ENCODE measurements around the gene YPEL3.
"Not testable (repeated sequence)": the region's sequence is repeated elsewhere in the genome, so short reads cannot be mapped to it uniquely, and the experiment has no call there.

The YPEL3 gene

DNA sequence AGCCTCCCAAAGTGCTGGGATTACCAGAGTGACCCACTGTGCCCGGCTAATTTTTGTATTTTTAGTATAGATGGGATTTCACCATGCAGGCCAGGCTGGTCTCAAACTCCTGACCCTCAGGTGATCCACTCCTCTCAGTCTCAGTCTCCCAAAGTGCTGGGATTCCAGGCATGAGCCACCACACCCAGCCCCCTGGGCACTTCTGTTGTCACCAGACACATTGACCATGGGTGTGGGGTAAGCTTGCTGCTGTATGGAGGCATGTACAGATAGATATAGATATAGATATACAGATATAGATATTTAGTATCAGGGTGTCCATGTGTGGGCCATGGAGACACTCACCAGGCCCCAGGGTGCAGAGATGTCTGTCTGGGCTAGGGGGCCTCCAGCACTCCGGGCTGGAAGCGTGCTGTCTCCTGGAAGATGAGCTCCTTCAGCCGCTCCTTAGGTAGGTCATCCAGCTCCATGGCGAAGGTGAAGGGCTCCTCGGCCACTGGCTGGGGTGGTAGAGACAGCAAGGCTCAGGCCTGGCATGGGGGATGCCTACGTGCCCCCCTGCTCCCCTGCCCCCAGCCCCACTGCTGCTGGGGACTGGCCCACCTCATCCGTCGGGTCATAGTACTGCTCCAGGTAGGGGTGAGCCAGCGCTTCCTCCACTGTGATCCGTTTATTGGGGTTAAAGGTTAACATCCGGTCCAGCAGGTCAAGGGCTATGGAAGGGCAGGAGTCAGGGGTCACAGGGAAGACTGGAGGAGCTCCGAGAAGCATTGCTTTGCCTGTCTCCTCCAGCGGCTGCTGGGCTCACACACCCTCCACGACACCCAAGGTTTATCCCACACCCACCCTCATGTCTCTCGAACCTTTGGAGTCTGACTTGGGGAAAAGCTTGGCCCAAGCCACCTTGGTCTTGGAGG, 20.5 kb upstream of the YPEL3 start:
- TF ChIP-seq, protein P1, sequence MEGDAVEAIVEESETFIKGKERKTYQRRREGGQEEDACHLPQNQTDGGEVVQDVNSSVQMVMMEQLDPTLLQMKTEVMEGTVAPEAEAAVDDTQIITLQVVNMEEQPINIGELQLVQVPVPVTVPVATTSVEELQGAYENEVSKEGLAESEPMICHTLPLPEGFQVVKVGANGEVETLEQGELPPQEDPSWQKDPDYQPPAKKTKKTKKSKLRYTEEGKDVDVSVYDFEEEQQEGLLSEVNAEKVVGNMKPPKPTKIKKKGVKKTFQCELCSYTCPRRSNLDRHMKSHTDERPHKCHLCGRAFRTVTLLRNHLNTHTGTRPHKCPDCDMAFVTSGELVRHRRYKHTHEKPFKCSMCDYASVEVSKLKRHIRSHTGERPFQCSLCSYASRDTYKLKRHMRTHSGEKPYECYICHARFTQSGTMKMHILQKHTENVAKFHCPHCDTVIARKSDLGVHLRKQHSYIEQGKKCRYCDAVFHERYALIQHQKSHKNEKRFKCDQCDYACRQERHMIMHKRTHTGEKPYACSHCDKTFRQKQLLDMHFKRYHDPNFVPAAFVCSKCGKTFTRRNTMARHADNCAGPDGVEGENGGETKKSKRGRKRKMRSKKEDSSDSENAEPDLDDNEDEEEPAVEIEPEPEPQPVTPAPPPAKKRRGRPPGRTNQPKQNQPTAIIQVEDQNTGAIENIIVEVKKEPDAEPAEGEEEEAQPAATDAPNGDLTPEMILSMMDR (conservative IDR thresholded peaks at IDR 0.05) = no peak
- TF ChIP-seq ZFX (IDR thresholded peaks at IDR 0.05) = no peak

GRCh38 chr16:30115238-30115637, 19.2 kb upstream of the YPEL3 start:
- no peak for TF ChIP-seq ZFX (IDR thresholded peaks at IDR 0.05)
- TF ChIP-seq, protein P1 (conservative IDR thresholded peaks at IDR 0.05) = no peak
- H3K27ac ChIP-seq = no peak overlapping the region

More for the DNA sequence above, 20.5 kb upstream of the YPEL3 start:
- no peak overlapping the region for H3K27ac ChIP-seq

DNA sequence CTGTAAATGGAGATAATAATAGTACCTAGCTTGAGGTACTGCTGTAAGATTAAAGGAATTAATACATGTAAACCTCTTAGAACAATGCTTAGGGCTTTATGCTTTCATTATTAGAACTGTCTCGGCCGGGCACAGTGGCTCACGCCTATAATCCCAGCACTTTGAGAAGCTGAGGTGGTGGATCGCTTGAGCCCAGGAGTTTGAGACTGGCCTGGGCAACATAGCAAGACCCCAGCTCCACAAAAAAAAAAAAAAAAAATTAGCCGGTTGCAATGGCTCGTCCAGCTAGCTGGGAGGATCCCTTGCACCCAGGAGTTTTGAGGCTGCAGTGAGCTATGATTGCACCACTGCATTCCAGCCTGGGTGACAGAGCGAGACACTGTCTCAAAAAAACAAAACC, 18.8 kb upstream of the YPEL3 start:
- H3K27ac ChIP-seq = not testable (repeated sequence)

DNA sequence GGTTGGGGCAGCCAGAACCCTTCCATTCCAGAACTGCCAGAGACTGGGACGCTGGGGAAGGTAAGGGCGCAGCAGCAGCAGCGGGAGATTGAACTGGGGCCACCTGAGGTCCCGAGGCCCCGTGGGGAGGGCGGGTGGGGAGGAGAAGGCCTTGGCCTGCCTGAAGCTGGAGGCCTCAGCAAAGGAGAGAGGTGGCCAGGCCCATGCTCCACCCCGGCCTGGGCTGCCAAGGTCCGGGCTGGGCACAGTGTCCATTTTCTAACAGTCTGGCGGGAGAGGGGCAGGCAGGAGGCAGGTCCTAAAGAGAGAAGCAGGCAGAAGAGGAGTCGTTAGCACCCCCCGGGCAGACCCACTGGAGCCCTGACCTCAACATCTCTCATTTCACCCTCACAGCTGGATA, 18.4 kb upstream of the YPEL3 start:
- TF ChIP-seq, protein P1 (conservative IDR thresholded peaks at IDR 0.05) = no peak
- TF ChIP-seq ZFX (IDR thresholded peaks at IDR 0.05) = no peak
- no peak overlapping the region for H3K27ac ChIP-seq

DNA sequence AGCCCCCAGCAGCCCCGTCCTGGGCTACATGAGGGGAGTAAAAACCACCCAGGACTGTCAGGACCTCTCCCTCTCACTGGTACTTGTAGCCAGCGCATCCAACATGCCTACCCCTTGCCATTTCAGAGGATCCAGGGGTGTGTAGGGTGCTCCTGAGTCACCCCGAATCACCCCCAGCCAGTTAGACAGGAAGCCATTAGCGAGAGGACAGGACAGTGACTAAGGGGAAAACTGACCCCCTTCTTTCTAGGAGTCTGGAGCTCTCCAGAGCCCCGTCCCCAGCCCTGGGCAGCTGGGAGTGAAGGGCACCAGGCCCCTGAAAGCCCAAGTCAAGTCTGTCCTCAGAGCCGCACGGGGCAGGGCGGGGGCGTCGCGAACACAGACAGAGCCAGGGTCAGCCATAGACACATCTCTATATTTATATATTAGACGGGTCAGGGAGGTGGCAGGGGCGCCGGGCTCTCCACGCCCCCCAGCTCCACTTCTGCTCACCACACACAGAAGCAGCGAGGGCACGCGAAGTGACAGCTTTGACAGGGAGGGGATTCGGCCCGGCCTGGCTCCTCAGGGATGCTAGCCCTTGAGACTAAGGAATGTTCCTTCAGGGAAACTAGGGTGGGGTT, 17.8 kb upstream of the YPEL3 start:
- TF ChIP-seq ZFX (IDR thresholded peaks at IDR 0.05) = no peak
- TF ChIP-seq, protein P1 (conservative IDR thresholded peaks at IDR 0.05) = no peak

DNA sequence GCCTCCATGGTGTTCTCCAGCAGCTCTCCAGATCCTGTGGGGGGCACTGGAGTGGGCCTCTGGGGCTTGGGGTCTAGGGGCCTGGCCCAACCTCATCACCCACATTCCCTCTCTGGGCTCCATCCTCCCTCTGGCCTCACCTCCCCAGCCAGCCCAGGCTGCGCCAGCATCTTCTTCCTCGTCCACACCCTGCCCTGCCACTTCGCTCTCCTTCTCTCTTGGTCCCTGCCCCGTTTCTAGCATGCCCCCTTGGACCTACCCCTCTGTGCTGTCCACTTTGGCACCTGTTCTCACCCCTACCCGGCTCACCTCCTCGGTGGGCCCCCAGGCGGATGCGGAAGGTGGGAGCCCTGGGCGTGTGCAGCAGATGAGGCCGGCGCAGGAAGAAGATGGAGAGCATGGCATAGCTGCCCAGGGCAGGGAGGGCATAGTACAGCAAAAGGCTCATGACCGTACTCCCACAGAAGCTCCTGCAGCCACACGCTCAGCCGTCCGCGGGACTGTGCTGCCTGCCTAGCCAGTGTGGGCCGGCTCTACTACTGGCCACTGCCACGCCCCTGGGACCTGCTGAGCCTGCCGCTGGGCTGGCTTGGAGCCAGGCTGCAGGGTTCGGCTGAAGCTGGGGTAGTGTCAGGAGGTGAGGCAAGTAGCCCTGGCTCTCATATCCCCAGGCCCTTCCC, 17.2 kb upstream of the YPEL3 start, which contains the start of gene GDPD3:
Gene GDPD3 (minus strand): TSS at position 507 of the 680 bp plus-strand sequence. CDS start 59 bp downstream, at position 448.
- no peak within 1 kb of the TSS for H3K27ac ChIP-seq
- TF ChIP-seq, protein P1 (conservative IDR thresholded peaks at IDR 0.05) = no peak; the same call in 1 of the 2 replicates
- no peak for TF ChIP-seq ZFX (IDR thresholded peaks at IDR 0.05)

More for the DNA sequence above, 17.8 kb upstream of the YPEL3 start:
- H3K27ac ChIP-seq = no peak overlapping the region

DNA sequence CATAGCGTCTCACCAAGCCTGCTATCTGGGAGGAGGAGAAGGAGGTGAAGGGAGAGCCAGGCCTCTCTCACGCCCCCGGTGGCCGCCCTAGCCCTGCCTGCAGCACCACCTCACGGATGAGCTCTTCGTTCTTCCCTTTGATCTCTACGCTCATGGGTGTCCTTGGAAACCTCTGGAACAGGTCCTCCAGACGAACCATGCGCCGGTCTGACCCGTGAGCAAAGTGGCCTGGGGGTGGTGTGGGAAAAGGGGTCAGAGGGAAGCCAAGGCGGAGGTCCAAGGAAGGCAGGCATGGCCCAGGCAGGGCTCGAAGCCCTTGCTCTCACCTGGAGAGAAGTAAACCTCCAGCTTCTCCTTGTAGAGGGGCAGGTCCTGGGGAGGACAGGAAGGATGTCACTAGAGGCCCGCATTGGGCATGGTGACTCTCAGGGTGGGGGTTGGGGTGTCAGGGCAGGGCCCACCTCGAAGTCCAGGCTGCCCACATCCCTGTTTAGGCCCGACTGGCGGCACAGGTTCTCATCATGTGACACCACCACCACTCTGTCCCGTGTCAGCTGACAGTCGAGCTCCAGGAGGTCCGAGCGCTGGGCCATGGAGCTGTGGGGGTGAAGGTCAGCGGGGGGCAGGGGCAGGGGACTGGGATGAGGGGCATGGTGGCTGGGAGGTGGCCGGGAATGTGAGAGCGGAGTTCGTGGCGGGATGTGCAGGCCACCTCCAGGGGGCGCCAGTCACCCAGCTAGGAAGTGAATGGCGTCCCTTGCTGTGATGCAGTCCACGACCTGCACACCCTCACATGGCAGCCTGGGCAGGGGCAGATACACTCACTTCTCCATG, 16.4 kb upstream of the YPEL3 start:
- TF ChIP-seq, protein P1 (conservative IDR thresholded peaks at IDR 0.05) = peak; percentile 77
- no peak for TF ChIP-seq ZFX (IDR thresholded peaks at IDR 0.05)
- no peak overlapping the region for H3K27ac ChIP-seq

Measured in C4-2B (cell line).